Thyroid gland (tissue), 4 donors: ENCODE measurements around the gene WNT3A. TPM values are rescaled to one million over a fixed set of nuclear protein-coding genes. Genes with fewer than 3 reads are reported as not detected.

Experiments
- DNase-seq, 2 donors: peaks; one replicate each; pipeline ENCODE4 v3.0.0-alpha.2; 2019
- H3K27ac ChIP-seq, 3 donors: fragments of 200-600 bp; sonication (generic); 1 replicate in 2 of 3; 2 replicates in 1 of 3; pipeline ENCODE4 v1.5.1; 2016 to 2019; ENCODE audit warnings: mild to moderate bottlenecking in 1 of 3, moderate library complexity in 1 of 3
- H3K27me3 ChIP-seq: fragments of 200-600 bp; sonication (generic); one replicate; pipeline ENCODE4 v1.5.1; 2019
- H3K36me3 ChIP-seq, 2 donors: fragments of 200-600 bp; sonication (generic); one replicate each; pipeline ENCODE4 v1.5.1; 2016 to 2019
- H3K4me1 ChIP-seq, 2 donors: fragments of 200-600 bp; sonication (generic); one replicate each; pipeline ENCODE4 v1.5.1; 2017 to 2019
- H3K4me3 ChIP-seq, 3 donors: fragments of 200-600 bp; sonication (generic); replicated peaks in 1 of 3; 1 replicate in 2 of 3; 2 replicates in 1 of 3; pipeline ENCODE4 v1.5.1; 2016; ENCODE audit warnings: mild to moderate bottlenecking in 1 of 3
- H3K9me3 ChIP-seq: fragments of 200-600 bp; sonication (generic); one replicate; pipeline ENCODE4 v1.5.1; 2017
- CTCF ChIP-seq, 6 experiments: fragments of 200-600 bp in 3 of 6; fragments of 450-650 bp in 3 of 6; sonication (generic) in 3 of 6; IDR thresholded peaks; one replicate each; pipeline ENCODE4 v1.5.1; 2016 to 2019; ENCODE audit warnings: antibody characterized with exemption in 6 of 6, mild to moderate bottlenecking in 2 of 6, inconsistent platforms in 1 of 6, moderate library complexity in 1 of 6
- POLR2A ChIP-seq, 2 donors: fragments of 450-650 bp; IDR thresholded peaks; one replicate each; pipeline ENCODE4 v1.6.1; 2017; ENCODE audit warnings: antibody characterized with exemption in 2 of 2, mild to moderate bottlenecking in 2 of 2, moderate library complexity in 1 of 2
- WGBS, 2 donors: methylation state at CpG; one replicate each; pipeline ENCODE4 v1.1.5; 2017; 5-methylcytosine and 5-hydroxymethylcytosine counted together
- intact Hi-C: fragments of 100-400 bp; cut with DNase I; formaldehyde crosslinking; loops from one replicate; pipeline ENCODE4 v1.15.1; 2023
- total RNA-seq, 4 donors: library from RNA; depleted of rRNA; stranded (reverse); fragments of >200 nt; gene quantifications; one replicate each; pipeline ENCODE4 v1.2.3, GENCODE V29; 2016

WNT3A gene
- total RNA-seq, 4 donors from 2014 or later, result not detected

GRCh38 chr1:228011721-228012311 lies 5.0 kb downstream of the WNT3A start:
- 78 to 86% methylated on average over 15 to 16 of the region's 16 CpGs for WGBS, 2 donors

GRCh38 chr1:228012555-228012954 lies 5.8 kb downstream of the WNT3A start:
- no peak for DNase-seq
- Histone ChIP-seq H3K4me1 (no peaks in the 10 kb centered on the region), H3K36me3 (no peaks in the 10 kb centered on the region), H3K27ac (no peak overlapping the region), H3K4me3 (no peak overlapping the region), H3K27me3 (no peaks in the 10 kb centered on the region), H3K9me3 (no peaks in the 10 kb centered on the region)
- TF ChIP-seq CTCF (IDR thresholded peaks at IDR 0.05), result no peak
- intact Hi-C loops, result no loop called here
- WGBS, 2 donors, result 86 to 89% methylated on average over 5 of the region's 5 CpGs

More at GRCh38 chr1:228011721-228012311, 5.0 kb downstream of the WNT3A start:
- H3K4me1 ChIP-seq, result peaks cover 0 to 4% of the 10 kb centered on the region in 2 donors
- intact Hi-C loops, result no loop called here
- no peaks in the 10 kb centered on the region for H3K9me3 ChIP-seq
- no peaks in the 10 kb centered on the region for H3K27me3 ChIP-seq
- no peak for TF ChIP-seq POLR2A (IDR thresholded peaks at IDR 0.05)
- no peak for TF ChIP-seq CTCF (IDR thresholded peaks at IDR 0.05)
- H3K27ac ChIP-seq, result no peak overlapping the region
- H3K4me3 ChIP-seq, result no peak overlapping the region
- no peak for DNase-seq
- no peaks in the 10 kb centered on the region for H3K36me3 ChIP-seq

GRCh38 chr1:228013131-228013934 lies 6.5 kb downstream of the WNT3A start:
- H3K27me3 ChIP-seq, result no peaks in the 10 kb centered on the region
- no peaks in the 10 kb centered on the region for H3K4me1 ChIP-seq
- H3K27ac ChIP-seq, result no peak overlapping the region
- no peak for TF ChIP-seq POLR2A (IDR thresholded peaks at IDR 0.05)
- TF ChIP-seq CTCF (IDR thresholded peaks at IDR 0.05), result no peak
- no peak overlapping the region for H3K4me3 ChIP-seq
- intact Hi-C loops, result no loop called here
- no peaks in the 10 kb centered on the region for H3K36me3 ChIP-seq
- WGBS, 2 donors, result 78 to 80% methylated on average over 19 to 24 of the region's 24 CpGs
- DNase-seq, result no peak
- no peaks in the 10 kb centered on the region for H3K9me3 ChIP-seq

- WGBS, 2 donors, result 70 to 71% methylated on average over 18 of the region's 21 CpGs
- no peaks in the 10 kb centered on the region for H3K4me1 ChIP-seq
- H3K36me3 ChIP-seq, result no peaks in the 10 kb centered on the region
- no peak overlapping the region for H3K27ac ChIP-seq
- TF ChIP-seq CTCF (IDR thresholded peaks at IDR 0.05), result no peak
- no peak for TF ChIP-seq POLR2A (IDR thresholded peaks at IDR 0.05)
- no peaks in the 10 kb centered on the region for H3K9me3 ChIP-seq
- intact Hi-C loops, result no loop called here
- DNase-seq, result peak in 1 of 2 donors; percentile 18
- no peaks in the 10 kb centered on the region for H3K27me3 ChIP-seq
- no peak overlapping the region for H3K4me3 ChIP-seq
Observed at GRCh38 chr1:228013935-228014930, 7.4 kb downstream of the WNT3A start.
